22Rv1 (cell line): ENCODE results near the gene OLR1.
"Not testable (repeated sequence)": the region's sequence is repeated elsewhere in the genome, so short reads cannot be mapped to it uniquely, and the experiment has no call there.

Experiments used
- CTCF ChIP-seq: fragments of 450-650 bp; IDR thresholded peaks from 2 replicates; pipeline ENCODE4 v1.5.1; 2017; ENCODE audit warnings: mild to moderate bottlenecking
- ZFX ChIP-seq: fragments of 450-650 bp; IDR thresholded peaks from 2 replicates; pipeline ENCODE4 v1.6.1; 2017; ENCODE audit warnings: antibody characterized with exemption, borderline replicate concordance

- TF ChIP-seq CTCF, ZFX: not testable (repeated sequence)
These were observed 44.0 kb upstream of the OLR1 start for GRCh38 chr12:10215946-10216345.
